GM21447 (cell line): ENCODE results near the gene LRRC30.

Source experiments
- ATAC-seq: cut with Tn5 transposase; IDR thresholded peaks from one replicate; pipeline ENCODE4 v1.9.1; 2021; ENCODE audit not compliant: unreplicated experiment

The LRRC30 gene

DNA sequence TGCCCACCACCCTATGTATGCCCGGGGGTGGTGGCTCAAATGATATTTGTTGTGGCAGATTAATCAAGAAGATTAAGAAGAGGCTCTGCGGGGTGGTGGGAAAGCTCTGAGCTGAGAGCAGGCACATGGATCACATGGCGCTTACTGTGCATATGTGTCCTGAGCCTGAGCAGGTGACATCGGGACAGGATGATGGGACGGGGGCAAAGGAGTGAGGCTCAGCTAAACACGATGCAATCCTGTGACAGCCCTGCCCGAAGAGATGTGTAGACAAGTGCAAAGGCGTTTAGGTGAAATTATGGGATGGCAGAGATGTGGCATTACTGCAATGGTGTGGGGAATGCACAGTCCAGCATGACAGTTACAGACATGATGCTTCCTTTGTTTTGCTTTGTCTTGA, 6.0 kb downstream of the LRRC30 start:
- no peak for ATAC-seq

GRCh38 chr18:7237673-7238272, 6.9 kb downstream of the LRRC30 start:
- no peak for ATAC-seq

DNA sequence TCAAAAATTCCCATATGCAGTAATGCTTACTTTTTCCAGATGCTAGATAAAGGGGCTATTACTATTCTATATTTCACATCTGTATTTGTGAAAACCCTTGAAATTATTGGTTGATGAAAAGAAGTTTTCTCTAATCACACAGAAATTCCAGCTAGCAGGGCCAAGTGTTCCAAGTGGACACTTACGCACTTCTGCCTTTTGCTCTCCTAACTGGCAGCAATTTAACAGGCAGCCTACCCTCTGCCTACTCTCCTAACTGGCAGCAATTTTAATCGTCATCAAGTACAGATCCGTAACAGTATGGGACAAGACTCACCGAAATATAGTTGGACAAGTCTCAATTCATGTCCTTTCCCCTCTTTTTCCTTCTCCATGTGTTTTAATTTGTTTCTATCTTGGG, 12.0 kb downstream of the LRRC30 start:
- ATAC-seq = no peak

DNA sequence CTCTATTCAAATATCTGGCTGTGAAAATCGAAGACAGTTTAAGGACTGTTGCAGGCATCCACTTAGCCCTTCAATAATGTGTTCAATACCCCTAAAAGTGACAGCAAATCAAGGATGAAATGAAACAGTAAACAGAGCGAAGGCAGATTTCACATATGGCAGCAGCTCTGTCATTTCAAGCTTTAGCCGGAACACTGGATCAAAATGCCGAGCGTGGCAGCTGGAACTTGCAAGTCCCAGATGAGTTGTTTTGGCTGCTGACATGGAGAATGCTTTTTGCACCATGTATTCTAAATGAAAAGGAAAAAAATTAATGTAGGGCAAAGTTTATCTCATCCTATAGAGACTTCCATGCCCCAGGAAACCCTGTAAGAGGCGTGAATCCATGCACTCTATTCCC, 18.0 kb downstream of the LRRC30 start:
- no peak for ATAC-seq

GRCh38 chr18:7254163-7254562, 23.3 kb downstream of the LRRC30 start:
- ATAC-seq = no peak

- ATAC-seq = no peak
Measured at GRCh38 chr18:7255054-7255453, 24.2 kb downstream of the LRRC30 start.

- ATAC-seq = no peak
Measured at GRCh38 chr18:7255643-7256042, 24.8 kb downstream of the LRRC30 start.

- ATAC-seq = no peak
Measured at GRCh38 chr18:7256618-7257425, 25.9 kb downstream of the LRRC30 start.

GRCh38 chr18:7257426-7257740, 26.5 kb downstream of the LRRC30 start:
- ATAC-seq = no peak

GRCh38 chr18:7259475-7259874, 28.6 kb downstream of the LRRC30 start:
- ATAC-seq = no peak

DNA sequence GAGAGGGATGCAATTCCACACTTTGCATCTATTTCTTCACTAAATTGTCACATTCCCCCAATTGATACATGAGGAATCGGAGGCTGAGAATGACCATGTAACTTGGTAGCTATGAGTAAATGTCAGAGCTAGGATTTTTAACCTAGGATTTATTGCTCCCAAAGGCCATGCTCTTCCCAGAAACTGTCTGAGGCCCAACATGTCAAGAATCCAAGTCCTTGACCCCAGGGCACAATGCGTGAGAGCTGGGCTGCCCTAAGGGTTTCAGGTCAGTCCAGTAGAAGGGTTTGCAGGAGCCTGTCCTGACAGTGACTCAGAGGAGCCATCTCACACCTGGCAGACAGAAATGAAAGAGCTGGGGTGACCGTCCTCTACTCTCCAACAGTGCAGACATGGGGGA, 30.3 kb downstream of the LRRC30 start:
- ATAC-seq = no peak

- no peak for ATAC-seq
Measured at GRCh38 chr18:7267973-7268372, 37.1 kb downstream of the LRRC30 start.

- no peak for ATAC-seq
Measured at GRCh38 chr18:7269942-7270341, 39.1 kb downstream of the LRRC30 start.

GRCh38 chr18:7272311-7273049, 41.6 kb downstream of the LRRC30 start:
- ATAC-seq = no peak

GRCh38 chr18:7273301-7273921, 42.5 kb downstream of the LRRC30 start:
- ATAC-seq = no peak

DNA sequence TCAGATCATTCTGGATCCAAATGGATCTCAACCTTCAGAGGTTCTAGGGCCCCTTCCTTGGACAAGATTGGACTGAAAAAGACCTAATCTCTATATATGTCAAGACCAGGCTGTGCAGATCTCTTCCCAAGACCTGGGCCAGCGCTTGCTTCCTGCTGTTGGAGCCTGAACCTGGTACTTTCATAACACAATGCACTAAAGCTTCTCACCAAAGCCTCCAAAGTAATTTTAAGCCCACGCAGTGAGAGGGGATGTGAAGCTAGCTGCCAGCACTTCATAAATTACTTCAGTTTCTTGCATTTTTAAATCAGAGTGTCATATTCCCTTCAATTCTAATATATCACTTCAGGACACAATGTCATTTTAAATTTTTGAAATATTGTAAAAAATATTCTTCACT, 50.7 kb downstream of the LRRC30 start:
- no peak for ATAC-seq
